HCEC 1CT (cell line): Measurements from ENCODE around the gene USB1.

Experiments used
- DNase-seq: peaks from one replicate; pipeline ENCODE4 v3.0.0-alpha.2; 2017

USB1 gene

DNA sequence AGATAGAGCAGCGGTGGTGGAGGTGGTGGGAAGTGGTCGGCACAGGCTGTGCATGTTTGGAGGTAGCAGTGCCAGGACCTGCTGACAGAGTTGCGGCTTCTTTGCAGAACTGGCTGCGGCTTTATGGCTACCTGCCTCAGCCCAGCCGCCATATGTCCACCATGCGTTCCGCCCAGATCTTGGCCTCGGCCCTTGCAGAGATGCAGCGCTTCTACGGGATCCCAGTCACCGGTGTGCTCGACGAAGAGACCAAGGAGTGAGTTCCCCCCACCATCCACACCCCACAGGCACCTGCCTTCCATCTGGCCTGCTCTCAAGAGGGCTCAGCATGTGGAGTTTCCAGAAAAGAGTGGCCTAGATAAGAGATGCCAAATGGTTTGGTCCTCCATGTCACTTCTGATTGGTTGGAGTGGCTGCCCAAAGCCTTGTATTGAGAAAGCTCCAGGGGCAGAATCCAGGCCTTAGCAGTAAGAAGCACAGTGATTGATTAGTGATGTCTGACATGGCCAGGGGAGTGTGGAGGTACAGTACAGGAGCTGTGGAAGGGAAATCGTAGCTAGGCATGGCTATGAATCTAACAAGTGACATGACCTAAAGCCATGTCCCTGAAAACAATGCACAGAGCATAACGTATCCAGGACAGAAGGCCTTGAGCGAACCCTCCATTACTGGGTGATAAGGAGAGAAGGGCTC, 36.3 kb downstream of the USB1 start:
- DNase-seq, result no peak

DNA sequence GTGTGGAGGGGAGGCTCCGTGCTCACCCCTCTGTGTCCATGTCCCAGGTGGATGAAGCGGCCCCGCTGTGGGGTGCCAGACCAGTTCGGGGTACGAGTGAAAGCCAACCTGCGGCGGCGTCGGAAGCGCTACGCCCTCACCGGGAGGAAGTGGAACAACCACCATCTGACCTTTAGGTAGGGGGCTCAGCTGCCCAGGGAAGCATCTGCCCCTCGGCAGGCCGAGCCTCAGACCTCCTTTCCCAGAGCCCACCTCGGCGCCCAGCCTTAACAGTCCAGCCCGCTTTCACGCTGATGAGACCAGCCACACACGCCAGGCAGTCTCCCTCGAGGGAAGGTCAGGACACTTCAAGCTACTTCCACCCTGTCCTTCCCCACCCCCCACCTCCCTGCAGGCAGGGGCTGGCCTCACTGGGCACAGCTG, 37.0 kb downstream of the USB1 start:
- DNase-seq, result no peak

DNA sequence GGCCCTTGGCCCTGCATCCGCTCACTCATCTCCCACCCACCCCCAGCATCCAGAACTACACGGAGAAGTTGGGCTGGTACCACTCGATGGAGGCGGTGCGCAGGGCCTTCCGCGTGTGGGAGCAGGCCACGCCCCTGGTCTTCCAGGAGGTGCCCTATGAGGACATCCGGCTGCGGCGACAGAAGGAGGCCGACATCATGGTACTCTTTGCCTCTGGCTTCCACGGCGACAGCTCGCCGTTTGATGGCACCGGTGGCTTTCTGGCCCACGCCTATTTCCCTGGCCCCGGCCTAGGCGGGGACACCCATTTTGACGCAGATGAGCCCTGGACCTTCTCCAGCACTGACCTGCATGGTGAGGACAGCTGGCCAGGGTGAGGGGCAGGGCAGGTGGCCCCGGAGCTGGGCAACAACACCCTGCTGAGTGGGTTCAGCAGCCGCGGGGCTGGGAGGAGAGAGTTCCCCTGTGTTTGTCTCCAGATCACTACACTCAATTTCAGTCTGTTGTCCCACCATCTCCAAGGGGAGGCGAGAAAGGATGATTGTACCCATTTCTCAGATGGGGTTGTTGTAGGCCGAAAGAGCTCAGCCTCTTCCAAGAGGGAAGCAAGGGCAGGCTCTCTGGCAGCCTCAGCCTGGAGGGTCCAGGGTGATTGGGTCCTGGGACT, 38.8 kb downstream of the USB1 start:
- no peak for DNase-seq

DNA sequence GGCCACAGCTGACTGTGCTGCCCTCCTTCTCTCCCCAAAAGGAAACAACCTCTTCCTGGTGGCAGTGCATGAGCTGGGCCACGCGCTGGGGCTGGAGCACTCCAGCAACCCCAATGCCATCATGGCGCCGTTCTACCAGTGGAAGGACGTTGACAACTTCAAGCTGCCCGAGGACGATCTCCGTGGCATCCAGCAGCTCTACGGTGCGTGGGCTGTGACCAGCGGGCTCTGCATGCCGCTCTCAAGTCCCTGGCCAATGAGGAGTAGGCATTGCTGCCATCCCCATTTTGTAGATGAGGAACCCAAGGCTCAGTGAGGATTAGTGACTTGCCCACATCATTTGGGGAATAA, 39.3 kb downstream of the USB1 start:
- DNase-seq, result no peak

DNA sequence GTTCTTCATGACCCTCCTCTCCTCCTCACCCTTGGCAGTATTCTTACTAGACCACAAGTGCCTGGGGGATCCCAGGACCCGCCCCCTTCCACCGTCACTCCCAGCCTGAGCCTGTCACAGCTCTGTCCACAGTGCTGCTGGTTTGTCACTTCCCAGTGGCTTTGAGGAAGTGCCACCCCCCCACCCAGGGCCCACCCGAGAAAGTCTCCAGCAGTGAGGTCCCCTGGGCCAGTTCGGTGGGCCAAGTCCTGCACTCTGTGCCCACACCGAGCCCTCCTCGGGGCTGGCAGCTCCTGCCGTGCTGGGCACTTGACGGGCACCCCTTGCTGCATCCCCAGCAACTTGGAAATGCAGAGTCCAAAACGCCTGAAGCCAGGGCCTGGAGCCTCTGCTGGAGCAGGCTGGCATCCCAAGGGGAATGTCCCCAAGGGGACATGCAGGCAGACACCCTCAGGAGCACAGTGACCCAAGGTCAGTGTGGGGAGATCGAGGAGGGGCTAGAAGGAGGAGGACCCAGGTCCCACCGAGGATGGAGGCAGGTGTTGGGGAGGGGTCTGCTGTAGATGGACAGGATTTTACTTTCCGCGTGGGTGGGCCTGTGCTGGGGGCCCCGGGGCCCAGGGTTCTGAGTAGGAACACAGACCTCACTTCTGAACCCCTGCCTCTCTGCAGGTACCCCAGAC, 39.9 kb downstream of the USB1 start:
- no peak for DNase-seq

DNA sequence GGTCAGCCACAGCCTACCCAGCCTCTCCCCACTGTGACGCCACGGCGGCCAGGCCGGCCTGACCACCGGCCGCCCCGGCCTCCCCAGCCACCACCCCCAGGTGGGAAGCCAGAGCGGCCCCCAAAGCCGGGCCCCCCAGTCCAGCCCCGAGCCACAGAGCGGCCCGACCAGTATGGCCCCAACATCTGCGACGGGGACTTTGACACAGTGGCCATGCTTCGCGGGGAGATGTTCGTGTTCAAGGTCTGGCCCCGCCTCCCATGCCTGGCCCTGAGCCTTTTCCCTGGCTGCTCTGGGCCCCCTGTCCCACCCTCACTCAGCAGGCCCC, 40.4 kb downstream of the USB1 start:
- no peak for DNase-seq

DNA sequence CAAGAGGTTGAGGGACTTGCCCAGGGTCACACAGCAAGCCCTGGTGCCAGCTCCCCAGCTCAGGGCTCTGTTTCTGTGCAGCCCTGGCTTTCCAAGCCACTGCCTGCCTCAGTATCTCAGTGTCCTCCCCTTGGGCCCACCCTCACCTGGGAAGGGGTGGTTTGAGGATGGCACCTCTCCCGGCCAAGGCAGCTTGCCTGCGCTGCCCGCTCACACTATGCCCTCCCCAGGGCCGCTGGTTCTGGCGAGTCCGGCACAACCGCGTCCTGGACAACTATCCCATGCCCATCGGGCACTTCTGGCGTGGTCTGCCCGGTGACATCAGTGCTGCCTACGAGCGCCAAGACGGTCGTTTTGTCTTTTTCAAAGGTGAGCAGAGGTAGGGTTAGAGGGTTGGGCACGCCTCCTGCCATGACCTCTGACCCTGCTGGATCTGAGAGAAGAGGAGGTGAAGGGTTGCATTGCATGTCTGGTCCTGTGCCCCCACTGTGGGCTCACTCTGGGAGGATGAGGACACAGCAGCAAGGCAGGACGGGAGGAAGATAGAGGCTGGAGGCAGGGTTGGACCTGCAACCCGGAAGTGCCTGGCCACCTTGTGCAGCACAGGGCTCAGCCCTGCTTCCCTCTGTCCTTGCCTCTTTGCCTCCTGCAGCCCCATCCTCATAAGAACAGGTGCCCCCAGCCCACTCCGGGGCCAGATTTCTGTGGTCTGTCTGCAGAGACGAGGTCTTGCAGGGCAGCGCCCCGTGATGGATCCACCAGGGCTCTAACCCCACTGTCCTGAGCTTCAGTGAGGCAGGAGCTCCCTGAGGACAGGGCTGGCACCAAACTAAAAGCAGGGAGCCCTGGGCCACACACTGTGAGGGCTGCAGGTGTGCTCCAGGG, 41.0 kb downstream of the USB1 start:
- DNase-seq, result no peak

DNA sequence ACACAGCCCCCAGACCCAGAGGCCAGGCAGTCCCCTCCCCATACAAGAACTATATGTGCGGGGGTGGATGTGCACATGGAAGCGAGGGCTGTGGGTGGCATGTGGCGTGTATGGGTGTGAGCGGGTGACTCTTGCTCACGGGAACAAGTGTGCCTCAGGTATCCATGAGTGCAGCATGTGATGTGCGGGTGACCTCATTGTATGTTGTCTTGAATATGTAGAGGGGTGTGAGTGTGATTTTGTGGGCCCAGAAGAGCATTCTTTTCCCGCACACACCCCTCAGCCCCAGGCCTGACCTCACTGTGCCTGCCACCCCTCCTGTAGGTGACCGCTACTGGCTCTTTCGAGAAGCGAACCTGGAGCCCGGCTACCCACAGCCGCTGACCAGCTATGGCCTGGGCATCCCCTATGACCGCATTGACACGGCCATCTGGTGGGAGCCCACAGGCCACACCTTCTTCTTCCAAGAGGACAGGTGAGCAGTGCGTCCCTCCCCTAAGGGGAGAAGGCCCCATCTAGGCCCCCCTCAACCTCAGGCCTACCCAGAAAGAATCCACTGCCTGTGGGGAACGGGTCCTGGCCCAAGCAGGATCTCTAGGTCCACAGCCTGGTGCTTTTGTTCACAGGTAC, 41.8 kb downstream of the USB1 start:
- DNase-seq, result no peak

DNA sequence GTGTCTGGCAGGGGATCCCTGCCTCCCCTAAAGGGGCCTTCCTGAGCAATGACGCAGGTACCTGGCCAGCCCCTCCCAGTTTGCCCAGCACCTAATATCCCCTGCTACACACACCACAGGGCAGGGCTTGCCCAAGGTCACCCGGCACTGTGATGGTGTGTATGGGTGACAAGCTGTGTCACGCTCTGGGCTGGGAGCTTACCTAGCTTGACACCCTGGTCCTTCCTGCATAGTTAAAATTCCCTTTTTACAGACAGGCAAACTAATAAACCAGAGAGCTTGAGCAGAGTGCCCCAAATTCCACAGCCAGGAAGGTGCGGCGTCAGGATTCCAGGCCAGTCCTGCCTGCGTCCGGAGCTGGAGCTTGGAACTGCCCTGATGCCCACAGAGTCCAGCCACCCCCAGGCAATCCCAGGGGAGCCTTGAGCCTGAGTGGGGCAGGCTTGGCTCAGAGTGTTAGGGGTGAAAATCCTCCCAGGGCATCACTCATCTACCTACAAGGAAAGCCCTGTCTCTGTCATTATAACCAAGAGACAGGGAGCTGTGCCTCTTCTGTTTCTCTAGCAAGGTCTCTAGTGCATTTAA, 42.5 kb downstream of the USB1 start:
- no peak for DNase-seq

DNA sequence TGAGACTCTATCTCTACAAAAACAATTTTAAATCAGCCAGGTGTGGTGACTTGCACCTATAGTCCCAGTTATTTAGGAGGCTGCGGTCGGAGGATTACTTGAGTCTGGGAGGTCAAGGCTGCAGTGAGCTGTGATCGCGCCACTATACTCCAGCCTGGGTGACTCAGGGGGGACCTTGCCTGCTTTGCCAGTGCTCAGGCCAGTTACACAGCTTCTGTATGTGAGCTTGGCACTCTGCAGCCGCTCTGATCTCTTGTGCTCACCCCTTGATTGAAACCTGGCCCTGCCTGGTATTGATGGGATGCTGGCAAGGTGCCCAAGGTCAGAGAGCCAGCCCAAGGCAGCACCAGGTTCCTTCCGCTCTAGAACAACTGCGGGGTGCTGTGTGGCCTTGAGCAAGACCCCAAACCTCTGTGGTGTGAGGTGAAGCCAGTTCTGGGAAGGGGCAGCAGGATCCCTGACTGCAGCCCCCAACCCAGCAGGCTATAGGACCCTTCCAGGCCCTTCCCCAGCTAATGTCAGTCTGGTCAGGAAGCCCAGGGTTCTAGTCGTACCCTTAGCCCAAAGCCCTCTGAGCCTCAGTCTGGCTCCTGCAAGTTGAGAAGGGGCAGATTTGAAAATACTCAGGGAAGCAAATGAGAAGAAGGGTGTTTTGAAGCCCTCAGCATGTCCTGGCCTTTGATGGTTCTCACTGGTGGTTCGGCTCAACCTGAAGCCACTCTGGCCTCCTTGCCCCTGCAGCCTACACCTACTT, 43.2 kb downstream of the USB1 start:
- DNase-seq, result no peak

DNA sequence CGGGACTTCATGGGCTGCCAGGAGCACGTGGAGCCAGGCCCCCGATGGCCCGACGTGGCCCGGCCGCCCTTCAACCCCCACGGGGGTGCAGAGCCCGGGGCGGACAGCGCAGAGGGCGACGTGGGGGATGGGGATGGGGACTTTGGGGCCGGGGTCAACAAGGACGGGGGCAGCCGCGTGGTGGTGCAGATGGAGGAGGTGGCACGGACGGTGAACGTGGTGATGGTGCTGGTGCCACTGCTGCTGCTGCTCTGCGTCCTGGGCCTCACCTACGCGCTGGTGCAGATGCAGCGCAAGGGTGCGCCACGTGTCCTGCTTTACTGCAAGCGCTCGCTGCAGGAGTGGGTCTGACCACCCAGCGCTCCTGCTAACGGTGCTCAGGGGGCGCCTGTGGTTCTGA, 43.9 kb downstream of the USB1 start:
- no peak for DNase-seq

DNA sequence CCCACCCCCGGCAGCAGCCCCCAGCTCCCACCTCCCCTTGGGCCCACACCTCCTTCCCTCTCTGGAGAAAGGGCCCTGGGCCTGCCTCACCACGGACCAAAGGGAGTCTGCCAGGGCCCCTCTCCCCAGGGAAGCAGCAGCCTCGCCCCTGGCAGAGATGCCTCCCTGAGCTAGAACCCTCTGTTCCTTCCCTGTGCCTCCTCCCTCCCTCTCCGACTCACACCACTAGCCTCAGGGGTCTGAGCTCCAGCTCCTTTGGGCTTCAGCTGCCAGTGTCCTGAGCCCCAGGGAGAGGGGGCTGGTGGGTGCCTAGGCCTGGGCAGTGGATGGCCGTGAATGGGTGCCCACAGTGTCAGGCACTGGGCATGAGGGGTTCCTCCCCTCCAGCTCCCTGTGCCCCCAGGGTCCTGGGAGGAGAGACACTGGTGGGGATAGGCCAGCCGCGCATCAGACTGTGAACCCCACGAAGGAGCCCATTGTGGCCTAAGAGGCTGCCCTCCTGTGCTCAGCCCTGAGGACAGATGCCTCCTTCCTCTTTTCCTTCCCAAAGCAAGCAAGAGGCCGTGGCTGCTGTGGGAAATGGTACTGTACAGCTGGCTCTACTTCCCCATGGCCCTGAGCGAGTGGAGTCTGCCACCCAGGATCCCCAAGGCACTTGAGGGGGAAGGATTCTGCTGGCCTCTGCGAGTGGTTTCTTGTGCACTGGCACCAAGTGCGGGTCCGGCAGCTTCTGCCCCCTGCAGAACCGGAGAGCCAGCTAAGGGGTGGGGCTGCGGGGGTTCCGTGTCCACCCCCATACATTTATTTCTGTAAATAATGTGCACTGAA, 45.1 kb downstream of the USB1 start:
- no peak for DNase-seq

DNA sequence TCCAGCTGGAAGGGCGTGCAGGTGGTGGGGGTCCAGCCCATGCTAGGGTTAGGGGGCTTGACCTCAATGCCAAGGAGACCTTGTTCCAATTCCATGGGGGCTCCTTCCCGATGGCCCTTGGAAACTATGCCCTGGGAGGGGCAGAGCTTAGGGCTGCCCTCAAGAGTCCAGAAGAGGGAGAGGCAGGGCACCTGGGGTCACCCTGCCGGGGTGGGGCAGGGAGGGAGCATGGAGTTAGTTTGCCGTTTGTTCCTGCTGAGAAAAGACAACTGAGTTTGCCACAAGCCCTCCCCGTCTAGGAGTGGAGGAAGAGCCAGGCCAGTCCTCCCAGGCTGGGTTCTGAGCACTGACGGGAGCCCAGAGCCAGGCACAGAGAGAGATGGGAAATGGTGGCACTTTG, 45.7 kb downstream of the USB1 start:
- no peak for DNase-seq

DNA sequence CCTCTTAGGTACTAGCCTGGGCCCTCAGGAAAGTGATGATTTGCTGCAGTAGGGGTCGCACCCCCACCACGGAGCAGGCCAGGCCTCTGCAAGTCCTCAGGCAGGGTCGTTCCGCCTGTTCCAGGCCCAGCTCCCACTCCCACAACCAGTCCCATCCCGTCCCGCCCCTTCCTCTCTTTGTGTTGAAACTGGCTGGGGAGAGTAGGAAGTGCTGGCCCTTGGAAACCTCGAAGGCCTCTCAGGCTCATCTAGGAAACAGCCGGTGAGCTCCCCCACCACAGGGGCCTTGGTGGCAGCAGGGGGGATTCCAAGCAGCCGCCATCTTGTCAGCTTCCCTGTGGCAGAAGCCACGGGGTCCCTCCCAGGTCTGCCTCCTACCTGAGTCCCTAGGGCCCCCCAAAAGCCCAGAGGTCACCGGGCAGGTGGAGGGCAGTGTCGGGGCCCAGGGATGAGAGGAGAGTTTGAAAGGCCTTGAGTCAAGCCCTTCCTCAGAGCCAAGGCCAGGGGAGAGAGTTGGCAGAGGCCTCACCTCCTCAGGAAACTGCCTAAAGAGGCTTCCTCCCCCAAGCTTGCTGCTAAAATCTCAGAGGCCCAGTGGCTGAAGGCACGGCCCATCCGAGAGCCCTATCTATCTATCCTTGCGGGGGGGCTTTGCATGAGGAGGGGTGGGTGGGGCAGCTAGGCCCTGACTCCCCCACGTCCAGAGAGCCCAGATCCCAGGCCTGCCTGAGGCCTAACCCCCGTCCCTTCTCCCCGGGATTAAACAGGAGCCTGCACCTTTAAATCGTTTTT, 46.5 kb downstream of the USB1 start:
- no peak for DNase-seq

DNA sequence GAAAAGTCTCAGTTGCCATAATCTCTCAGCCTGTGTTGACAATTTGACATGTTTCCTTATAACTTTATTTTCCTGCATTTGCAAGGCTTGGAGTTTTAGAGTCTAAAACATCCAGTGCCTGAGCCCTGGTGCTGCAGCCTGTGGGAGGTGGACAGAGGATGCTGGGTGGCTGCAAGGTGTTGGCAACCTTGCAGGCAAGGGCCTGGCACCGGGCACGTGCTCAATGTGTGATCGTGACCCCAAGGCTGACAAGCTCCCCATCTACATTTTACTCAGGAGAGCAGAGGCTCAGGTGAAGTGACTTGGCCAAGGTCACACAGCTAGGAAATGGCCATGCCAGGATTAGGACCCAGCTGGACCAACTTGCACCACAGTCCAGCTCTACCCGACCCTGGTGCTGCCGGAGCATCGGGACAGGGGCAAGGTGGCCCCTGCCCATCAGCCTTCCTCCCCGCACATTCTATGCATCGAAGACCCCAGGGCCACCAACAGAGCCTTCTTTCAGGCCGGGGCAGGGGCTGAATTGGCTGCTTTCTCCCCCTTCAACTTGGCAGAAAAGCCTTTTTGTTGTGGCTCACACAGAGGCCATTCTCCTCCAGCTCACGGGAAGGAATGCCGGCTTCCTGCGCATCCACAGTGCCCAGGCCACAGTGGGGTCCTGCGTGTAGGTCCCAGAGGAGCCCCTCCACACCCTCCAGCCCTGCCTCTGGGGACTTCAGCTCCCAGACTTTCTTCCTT, 47.5 kb downstream of the USB1 start:
- DNase-seq, result no peak

DNA sequence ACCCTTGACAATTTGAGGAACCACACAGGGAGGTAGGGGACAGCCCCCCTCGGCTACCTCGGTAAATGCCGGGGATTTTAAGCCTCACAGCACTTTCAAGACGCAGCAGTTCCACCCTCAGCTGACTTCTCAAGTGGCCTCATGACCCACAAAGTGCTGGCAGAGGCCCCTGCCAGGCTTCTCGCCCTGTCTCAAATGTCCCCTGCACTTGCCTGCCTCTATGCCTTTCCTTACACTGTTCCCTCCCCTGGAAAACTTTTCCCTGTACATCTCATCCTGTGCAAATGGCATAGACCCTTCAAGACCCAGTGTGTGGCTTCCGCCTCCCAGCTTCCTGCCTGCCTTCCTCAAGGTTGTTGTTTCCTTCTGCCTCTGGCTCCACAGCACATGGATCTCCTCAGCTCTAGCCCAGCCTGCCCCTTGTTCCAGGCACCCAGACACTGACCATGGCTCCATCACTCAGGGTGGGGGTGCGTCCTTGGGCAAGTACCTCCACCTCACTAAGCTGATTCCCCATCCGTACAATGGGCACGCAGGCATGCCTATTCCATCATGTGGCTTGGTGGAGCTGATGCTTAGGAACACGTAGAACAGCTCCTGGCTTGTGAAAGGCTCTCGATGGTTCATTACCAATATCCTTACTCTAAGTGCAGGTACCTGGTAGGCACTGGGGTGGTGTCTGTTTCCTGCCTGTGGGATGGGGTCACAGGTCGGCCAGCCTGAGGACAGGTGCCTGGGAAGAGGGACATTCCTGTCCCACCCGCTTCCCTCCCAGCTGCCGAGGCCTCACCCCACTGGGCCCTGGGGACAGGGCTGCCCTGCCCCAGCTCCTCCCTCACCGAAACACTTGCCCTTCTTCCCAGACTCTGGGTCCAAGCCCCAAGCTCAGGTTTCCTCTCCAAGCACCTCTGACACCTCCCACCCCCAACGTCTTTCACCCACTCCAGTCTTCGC, 48.3 kb downstream of the USB1 start:
- no peak for DNase-seq

DNA sequence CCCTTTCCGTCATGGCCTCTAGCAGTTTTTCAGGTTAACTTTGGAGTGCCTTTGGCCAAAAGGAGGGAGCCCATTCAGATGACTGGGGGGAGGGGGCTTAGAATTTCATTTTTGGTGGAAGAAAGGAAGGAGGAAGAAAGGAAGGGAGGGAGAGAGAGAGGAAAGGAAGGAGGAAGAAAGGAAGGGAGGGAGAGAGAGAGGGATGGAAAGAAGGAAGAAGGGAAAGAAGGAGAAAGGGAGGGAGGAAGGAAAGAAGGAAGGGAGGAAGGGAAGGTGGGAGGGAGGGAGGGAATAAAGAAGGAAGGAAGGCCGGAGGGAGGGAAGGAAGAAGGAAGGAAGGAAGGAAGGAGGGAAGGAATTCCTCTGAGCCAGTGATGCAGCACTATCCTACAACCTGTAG, 50.1 kb downstream of the USB1 start:
- no peak for DNase-seq
